Measurements from ENCODE around the gene ZMYND10.

Gene ZMYND10

DNA sequence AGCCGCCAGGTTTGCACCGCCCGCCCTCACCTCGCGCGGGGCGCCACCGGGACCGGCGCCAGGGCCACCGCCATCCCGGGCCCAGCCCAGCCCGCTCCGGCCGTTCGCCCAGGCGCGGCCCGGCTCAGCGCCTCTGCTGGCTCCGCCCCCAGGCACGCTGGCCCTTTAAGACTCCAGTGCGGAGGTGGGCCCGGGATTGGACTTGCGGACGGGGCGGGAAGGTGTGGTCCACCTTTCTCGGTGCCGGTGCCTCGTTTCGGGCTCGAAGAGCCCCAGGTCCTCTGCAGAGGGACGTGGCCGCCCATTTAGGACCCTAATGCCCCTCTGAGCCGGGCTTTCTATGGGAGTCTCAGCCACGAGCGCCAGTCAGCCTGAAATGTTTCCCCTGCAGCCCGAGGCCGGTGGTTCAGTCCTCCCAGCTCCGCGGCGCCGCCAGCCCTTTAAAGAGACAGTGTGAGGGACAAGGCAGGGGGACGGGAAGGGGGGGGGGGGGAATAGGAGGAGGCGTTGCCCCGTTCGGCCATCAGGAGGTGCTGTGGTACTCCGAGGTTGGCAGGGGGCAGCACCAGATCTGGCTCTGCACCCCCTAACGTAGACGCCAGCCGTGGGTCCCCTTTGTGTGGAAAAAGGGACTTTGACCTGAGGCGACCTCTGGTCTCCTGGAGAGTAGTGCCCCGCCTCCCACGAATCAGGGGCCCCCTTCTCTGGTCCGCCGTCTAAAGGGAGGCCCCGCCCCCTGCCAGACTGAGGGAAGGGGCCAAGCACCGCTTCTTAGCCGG, 24.0 kb downstream of the ZMYND10 start:
- peak; percentile 18; the same call in 1 of the 2 replicates for TF ChIP-seq GATA2 (IDR thresholded peaks at IDR 0.05; ENCODE audit: low read depth, low read length)
- TF ChIP-seq GATA3 (IDR thresholded peaks at IDR 0.05; ENCODE audit: low read depth, low read length), result no peak

DNA sequence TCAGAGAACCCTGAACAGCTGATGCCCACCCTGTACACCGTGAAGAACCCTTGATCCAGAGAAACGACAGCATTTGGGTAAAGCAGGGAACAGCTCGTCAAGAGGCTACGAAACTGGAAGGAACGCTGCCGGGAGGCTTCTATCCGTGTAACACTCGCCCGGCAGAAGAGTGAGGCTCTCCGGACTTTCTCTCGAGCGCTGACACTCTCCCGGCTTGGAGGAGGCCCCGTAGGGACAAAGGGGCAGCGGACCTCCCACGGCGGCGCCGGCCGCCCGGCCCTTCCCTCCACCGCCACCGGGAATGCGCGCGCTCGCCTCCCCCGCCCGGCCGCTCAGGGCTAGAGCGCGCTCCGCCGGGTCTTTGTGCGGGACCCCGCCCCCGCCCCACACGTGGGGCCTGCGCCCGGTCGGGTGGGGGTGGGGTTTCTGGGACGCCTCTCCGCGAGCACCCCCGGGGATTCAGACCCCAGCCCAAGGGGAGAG, 24.6 kb downstream of the ZMYND10 start:
- TF ChIP-seq GATA2 (IDR thresholded peaks at IDR 0.05; ENCODE audit: low read depth, low read length), result no peak
- TF ChIP-seq GATA3 (IDR thresholded peaks at IDR 0.05; ENCODE audit: low read depth, low read length), result no peak

DNA sequence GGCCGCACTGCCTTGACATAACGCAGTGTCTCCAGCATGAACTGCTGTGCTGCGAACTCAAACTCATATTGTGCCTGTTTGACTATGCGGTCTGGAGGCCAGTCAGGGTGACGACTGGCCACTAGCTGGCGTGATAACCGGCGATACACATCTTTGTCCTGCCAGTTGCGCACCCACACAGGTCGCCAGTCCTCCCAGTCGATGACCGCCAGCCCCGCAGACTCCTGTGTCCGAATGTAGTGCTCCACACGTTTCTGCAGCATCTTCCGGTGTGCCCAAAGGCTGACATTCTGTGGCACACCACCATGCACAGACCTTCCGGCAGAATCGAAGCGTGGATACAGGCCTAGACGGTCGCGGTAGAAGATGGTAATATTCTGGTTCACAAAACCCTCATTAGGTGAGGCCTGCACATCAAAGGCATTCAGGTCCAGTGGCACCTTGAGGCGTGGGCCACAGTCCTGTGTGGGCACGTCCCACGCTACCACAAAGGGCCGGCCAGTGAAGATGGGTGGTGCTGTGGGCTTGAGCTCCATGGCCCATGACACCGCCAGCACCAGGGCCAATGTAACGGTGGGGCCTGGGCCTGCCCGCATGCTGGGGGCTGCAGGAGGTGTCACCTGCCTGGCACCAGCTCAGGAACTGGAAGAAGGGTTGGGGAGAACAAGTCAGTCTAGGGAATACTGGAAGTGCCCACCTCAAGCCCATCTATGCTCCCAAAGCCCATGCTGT, 25.5 kb downstream of the ZMYND10 start:
- TF ChIP-seq GATA3 (IDR thresholded peaks at IDR 0.05; ENCODE audit: low read depth, low read length), result no peak
- TF ChIP-seq GATA2 (IDR thresholded peaks at IDR 0.05; ENCODE audit: low read depth, low read length), result no peak

DNA sequence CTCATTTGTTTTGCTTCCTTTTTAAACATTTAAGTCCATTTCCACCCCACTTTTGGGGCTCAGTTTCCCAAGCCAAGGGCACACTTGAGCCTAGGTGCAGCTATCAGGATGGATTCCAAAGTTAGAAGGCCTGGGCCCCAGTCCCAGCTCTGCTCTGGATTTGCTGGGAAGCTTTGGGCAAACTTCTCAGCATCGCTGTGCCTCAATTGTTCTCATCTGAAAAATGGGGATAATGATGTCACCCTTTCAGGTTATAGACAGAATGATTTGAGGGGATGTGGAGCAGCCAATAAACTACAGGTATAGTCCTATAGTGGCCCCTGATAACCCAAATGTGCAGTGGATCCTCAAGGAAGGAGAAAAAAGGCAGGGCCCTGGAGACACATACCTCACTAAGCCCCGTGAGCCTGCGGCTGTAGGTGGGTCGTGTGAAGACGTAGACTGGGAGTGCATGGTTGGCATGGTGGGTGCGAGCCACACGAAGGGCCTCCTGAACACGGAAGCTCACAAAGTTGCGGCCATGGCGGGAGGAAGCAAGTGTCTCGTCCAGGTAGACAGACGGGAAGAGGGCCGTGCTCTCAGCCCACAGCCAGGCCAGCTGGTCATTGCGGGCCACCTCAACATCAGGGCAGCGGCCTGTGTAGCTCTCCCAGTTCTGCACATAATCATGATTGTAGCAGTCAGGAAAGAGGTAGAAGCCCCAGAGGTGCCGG, 26.2 kb downstream of the ZMYND10 start:
- TF ChIP-seq GATA2 (IDR thresholded peaks at IDR 0.05; ENCODE audit: low read depth, low read length) (no peak), GATA3 (IDR thresholded peaks at IDR 0.05; ENCODE audit: low read depth, low read length) (no peak)

DNA sequence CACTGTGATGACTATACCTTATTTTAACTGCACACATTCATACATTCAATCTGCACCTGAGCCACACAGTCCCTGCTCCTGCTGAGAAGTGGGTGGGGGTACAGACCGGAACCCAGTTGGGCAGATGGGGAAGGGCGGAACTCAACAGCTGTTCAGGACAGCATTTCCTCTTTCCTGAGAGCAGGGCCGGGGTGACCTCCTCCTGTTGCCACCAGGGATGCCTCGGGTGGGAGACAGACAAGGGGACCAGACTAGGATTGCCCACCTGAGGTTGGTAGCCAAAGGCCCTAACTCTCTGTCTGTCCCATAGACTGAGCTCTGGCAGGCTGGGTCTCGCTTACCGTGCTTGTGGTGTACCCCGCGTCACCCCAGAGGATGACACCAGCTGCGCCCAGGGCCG, 26.9 kb downstream of the ZMYND10 start:
- no peak for TF ChIP-seq GATA2 (IDR thresholded peaks at IDR 0.05; ENCODE audit: low read depth, low read length)
- no peak for TF ChIP-seq GATA3 (IDR thresholded peaks at IDR 0.05; ENCODE audit: low read depth, low read length)

DNA sequence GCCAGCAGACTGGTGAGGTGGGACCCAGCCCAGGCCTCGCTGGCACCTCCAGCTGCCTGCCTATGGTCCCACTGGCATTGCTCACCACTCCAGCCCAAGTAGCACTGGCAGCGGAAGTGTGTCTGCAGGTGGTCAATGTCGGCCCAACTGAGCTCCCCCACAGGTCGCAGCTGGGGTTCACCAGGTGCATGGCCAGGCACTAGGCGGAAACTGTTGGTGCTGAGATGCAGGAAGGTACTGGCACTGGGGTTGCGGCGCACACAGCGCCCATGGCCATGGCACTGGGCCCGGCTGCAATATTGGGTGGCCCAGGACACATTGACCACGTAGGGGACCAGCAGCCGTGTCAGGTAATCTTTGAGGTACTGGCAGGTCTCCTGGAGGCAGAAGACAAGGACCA, 27.4 kb downstream of the ZMYND10 start:
- TF ChIP-seq GATA2 (IDR thresholded peaks at IDR 0.05; ENCODE audit: low read depth, low read length) (no peak), GATA3 (IDR thresholded peaks at IDR 0.05; ENCODE audit: low read depth, low read length) (no peak)

DNA sequence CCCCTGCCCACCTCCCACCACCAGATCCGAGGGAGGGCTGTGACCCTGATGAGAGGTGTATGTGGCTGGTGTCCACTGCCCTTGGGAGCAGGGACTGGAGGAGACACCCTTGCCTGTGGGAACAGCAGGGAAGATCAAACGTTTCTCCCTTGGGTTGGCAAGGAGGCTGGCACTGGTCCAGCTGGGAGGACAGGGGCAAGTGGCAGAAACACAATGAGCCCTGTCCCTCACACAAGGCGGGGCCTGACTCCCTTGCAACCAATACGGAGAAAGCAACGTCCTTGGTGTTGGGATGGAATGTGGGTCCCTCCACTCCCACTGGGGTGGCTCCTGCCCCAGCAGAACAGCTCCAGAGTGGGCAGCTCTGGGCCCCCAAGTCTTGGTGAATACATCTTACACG, 28.2 kb downstream of the ZMYND10 start:
- TF ChIP-seq GATA2 (IDR thresholded peaks at IDR 0.05; ENCODE audit: low read depth, low read length), result no peak
- no peak for TF ChIP-seq GATA3 (IDR thresholded peaks at IDR 0.05; ENCODE audit: low read depth, low read length)

DNA sequence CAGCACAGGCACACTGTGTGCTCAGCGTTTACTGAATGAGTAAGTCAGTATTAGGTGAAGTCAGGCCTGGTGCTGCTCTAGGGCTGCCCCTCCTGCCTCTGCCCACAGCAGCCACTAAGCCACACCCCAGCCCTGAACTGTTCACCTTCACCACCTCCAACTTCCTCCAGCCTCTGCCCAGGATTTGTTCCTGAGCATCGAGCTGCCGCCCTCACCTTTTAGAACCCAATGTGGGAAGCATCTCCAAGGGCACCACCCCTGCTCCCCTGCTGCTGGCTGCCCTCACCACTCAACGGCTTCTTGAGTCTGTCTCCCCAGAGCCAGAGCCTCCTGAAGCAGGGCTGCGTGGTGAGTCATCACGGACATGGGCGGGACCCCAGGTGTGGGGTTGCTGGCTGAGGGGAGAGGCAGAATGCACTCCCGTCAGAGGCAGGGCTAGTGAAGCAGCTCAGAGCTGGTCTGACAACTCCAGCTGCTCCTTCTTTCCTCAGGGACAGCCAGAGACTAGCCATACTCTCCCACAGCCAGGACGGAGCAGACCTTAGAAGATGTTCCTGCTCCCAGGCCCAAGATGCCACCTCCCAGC, 28.8 kb downstream of the ZMYND10 start:
- TF ChIP-seq GATA2 (IDR thresholded peaks at IDR 0.05; ENCODE audit: low read depth, low read length), result no peak
- TF ChIP-seq GATA3 (IDR thresholded peaks at IDR 0.05; ENCODE audit: low read depth, low read length), result no peak

DNA sequence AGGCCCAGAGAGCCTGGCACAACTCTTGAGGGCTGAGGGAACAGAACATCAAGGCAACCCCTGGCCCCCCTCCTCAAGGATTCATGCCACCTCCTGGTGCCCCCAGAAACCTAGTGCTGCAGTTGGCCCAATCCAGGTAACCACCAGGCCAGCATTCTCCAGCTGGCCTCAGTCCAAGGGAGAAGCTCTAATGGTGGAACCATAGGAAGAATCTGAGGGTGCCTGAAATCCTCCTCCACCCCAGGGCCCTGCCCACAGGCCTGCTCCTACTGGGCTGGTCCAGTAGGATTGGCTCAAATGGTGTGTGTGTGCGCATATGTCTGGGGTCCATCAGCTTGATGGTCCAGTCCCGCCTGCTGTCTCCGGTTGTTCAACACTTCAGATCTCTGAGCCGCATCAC, 30.7 kb downstream of the ZMYND10 start:
- TF ChIP-seq GATA2 (IDR thresholded peaks at IDR 0.05; ENCODE audit: low read depth, low read length), result no peak

DNA sequence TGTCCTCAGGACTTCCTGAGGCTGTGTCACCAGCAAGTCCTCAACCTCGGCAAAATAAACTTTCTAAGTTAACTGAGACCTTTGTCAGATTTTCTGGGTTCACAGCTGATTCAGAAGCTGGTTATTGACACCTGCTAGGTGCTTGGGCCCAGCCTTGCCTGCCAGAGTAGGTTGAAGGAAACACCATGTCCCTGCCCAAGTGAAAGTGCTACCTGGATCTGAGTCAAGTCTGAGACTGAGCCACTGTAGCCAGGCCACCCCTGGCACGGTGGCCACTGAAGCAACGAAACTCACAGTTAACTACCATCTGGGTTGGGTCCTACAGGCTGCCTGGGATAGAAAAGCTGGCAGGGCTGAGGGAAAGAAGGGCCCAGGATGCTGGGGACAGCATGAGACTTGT, 31.2 kb downstream of the ZMYND10 start:
- no peak for TF ChIP-seq GATA3 (IDR thresholded peaks at IDR 0.05; ENCODE audit: low read depth, low read length)

DNA sequence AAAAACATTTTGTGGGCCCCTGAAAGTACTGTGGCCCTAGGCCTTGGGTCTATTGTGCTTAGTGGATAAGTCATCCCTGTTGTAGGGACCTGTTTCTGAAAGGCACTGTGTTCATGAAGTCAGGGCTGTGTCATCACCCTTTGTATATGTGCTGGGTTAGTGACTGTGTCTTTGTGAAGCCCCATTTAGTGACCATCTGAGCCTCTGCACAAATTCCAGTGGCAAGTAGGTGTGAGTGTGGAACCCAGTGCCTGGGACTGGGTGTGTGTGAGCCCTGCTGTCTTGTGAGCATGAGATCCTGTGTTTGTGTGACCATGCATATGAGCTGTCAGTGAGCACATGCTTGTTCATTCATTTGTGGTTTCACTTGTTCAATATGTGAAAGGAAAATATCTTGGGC, 40.9 kb downstream of the ZMYND10 start:
- TF ChIP-seq GATA2 (IDR thresholded peaks at IDR 0.05; ENCODE audit: low read depth, low read length) (no peak), GATA3 (IDR thresholded peaks at IDR 0.05; ENCODE audit: low read depth, low read length) (no peak)

DNA sequence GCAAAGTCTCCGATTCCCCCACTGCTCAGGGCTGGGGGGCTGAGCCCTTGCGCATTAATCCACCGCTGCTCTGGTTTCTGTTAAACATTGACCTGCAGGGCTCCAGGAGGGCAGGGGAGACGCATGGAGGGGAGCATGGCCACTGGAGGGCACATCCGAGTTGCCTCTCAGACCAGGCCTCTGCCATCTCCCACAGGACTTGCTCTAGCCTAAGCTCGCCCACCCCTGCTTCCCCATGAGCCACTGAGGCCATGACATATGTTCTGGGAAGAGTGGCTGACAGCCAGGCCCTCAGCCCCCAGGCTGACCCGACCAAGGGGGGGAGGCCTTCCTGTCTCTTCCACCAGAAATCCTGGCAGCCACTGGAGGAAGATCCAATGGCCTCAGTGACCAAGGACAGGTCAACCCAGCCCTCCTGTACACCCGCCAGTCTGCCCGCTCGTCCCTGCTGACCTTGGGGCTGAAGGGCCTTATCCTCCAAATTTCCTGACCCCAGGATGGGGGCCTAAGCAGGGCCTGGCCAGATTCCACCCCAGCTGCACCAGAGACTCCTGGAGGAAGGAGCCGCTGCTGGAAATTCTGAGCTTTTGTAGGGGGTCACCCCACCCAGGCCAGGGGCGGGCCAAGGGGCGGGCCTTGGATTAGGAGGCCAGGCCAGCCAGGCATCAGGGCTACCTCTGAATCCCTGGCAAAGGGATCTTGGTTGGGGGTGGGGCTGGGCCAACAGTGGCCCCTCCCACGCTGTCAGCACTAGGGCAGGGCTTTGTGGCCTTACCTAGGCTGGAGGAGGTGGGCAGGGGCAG, 42.3 kb downstream of the ZMYND10 start, which contains the start of gene HYAL1:
HYAL1 (minus strand) TSS at position 562 of the 803 bp plus-strand sequence. CDS start 618 bp downstream, outside the sequence.
- TF ChIP-seq GATA3 (IDR thresholded peaks at IDR 0.05; ENCODE audit: low read depth, low read length), result no peak
- TF ChIP-seq GATA2 (IDR thresholded peaks at IDR 0.05; ENCODE audit: low read depth, low read length), result no peak

Data from SH-SY5Y (cell line).